GM12864 (cell line): Measurements from ENCODE around the gene DRD2.

Experiments used
- DNase-seq: peaks from one replicate; pipeline ENCODE4 v3.0.0-alpha.2; 2011; ENCODE audit warnings: low read depth
- H3K4me3 ChIP-seq: 2 replicates; pipeline ENCODE4 v1.5.1; 2011; ENCODE audit warnings: mild to moderate bottlenecking, low read depth, low read length, control low read depth
- CTCF ChIP-seq: IDR thresholded peaks from 2 replicates; pipeline ENCODE4 v1.5.1; 2011; ENCODE audit warnings: low read depth, mild to moderate bottlenecking, moderate library complexity, low read length, control low read depth, inconsistent platforms; ENCODE audit errors: missing control alignments

The DRD2 gene

GRCh38 chr11:113369411-113369810 lies 105.8 kb downstream of the DRD2 start:
- no peak for TF ChIP-seq CTCF
- no peak for DNase-seq
- H3K4me3 ChIP-seq = no peak overlapping the region

GRCh38 chr11:113365895-113366294 lies 109.3 kb downstream of the DRD2 start:
- no peak overlapping the region for H3K4me3 ChIP-seq
- no peak for DNase-seq
- TF ChIP-seq CTCF = no peak

GRCh38 chr11:113363996-113364641 lies 111.1 kb downstream of the DRD2 start:
- H3K4me3 ChIP-seq = no peak overlapping the region
- DNase-seq = no peak
- no peak for TF ChIP-seq CTCF

- TF ChIP-seq CTCF = no peak
- DNase-seq = no peak
- no peak overlapping the region for H3K4me3 ChIP-seq
These were observed 111.8 kb downstream of the DRD2 start for GRCh38 chr11:113363406-113363805.
